BJ (cell line): ENCODE measurements around the gene MET. TPM values are rescaled to one million over a fixed set of nuclear protein-coding genes. Genes with fewer than 3 reads are reported as not detected.

Source experiments
- CTCF ChIA-PET: fragments of 350-600 bp; formaldehyde crosslinking; extraction: SDS; loops from one replicate; lab custom pipeline; 2021; ENCODE audit warnings: antibody characterized with exemption, inconsistent platforms; lab: Yijun Ruan, JAX
- POLR2A ChIA-PET: fragments of 300-600 bp; sonication (Branson Sonifier 250); formaldehyde crosslinking; extraction: SDS; loops from one replicate; lab custom pipeline; 2021; ENCODE audit warnings: antibody characterized with exemption; lab: Charles Lee
- DNase-seq: peaks from one replicate; pipeline ENCODE4 v3.0.0-alpha.2; 2011; ENCODE audit warnings: low read depth
- H3K27me3 ChIP-seq: 2 replicates; pipeline ENCODE4 v1.6.0; 2011; ENCODE audit warnings: low read length; ENCODE audit not compliant: control insufficient read depth, insufficient read depth
- H3K36me3 ChIP-seq: 2 replicates; pipeline ENCODE4 v1.5.1; 2011; ENCODE audit warnings: low read length; ENCODE audit not compliant: control insufficient read depth, insufficient read depth
- H3K4me3 ChIP-seq: 2 replicates; pipeline ENCODE4 v1.5.1; 2011; ENCODE audit warnings: low read depth, mild to moderate bottlenecking, control low read depth, low read length
- polyA plus RNA-seq: library from polyadenylated mRNA; depleted of rRNA; stranded (reverse); fragments of >200 nt; gene quantifications from 2 replicates; pipeline ENCODE4 v1.2.3, GENCODE V29; 2011
- TF ChIP-seq, protein P1 (sequence below): IDR thresholded peaks from 2 replicates; pipeline ENCODE4 v1.5.1; 2011; ENCODE audit warnings: low read depth, mild to moderate bottlenecking, control low read depth, inconsistent platforms, low read length, moderate library complexity; ENCODE audit not compliant: insufficient read depth

The MET gene
- polyA plus RNA-seq, 1 experiment = 68.3 TPM

DNA sequence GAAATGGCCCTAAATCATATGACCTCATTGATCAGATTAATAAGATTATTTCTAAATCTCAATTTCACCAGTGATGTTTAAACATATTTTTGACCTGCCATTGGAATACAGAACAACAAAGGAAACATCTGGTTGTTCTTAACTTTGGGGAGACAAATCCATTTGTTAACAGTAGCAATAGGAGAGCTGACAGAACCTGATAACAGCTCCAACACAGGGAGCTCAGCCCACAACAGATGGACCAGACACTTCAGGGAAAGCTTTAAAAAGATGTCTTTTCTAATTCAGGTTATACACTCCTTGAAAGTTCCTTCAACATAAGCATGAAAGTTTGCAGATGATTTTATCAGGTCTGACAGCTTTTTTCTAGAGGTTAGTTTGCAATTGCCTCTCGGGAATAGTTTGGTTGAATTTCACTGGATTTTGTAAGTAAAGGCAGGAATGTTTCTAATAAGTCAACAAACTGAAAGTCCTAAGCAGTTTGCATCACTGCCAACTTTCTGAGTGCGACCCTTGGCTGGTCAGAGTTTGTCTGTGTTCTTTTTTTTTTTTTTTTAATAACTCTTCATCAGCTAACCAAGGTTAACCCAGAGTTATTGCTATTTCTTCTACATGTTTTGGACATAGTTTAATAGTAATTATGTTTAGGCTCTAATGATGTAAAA is 6.5 kb upstream of the MET start:
- H3K27me3 ChIP-seq = no peaks in the 10 kb centered on the region
- no peak for DNase-seq
- TF ChIP-seq, protein P1, sequence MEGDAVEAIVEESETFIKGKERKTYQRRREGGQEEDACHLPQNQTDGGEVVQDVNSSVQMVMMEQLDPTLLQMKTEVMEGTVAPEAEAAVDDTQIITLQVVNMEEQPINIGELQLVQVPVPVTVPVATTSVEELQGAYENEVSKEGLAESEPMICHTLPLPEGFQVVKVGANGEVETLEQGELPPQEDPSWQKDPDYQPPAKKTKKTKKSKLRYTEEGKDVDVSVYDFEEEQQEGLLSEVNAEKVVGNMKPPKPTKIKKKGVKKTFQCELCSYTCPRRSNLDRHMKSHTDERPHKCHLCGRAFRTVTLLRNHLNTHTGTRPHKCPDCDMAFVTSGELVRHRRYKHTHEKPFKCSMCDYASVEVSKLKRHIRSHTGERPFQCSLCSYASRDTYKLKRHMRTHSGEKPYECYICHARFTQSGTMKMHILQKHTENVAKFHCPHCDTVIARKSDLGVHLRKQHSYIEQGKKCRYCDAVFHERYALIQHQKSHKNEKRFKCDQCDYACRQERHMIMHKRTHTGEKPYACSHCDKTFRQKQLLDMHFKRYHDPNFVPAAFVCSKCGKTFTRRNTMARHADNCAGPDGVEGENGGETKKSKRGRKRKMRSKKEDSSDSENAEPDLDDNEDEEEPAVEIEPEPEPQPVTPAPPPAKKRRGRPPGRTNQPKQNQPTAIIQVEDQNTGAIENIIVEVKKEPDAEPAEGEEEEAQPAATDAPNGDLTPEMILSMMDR = no peak
- no peak overlapping the region for H3K4me3 ChIP-seq
- no peaks in the 10 kb centered on the region for H3K36me3 ChIP-seq
- CTCF ChIA-PET = interaction anchor here (0.8 to 1.1 kb wide), 5 partner anchors 13 to 74 kb away, joined by 3 to 4 read pairs (median 3); no protein-coding TSS in a partner anchor
- POLR2A ChIA-PET = no interaction called here

DNA sequence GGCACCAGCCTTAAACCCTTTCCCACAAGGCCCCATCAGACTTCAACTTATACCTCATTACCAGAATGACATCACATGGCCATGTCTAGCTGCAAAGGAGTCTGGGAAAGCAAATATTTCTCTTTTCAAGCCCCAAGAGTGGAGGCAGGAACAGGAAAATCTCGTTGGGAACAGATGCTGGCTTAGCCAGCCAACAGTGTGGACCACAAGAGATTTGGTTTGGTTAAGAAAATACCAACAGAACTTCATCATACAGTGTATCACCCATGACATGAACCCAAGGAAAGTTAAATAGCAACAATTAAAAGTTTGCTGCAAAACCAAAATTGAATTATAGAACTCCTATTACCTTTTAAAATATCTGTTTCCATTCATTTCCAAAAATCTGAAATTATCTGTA is 2.2 kb upstream of the MET start:
- CTCF ChIA-PET = interaction anchor here (2.9 kb wide), 1 partner anchor 11 kb away, joined by 9 read pairs; no protein-coding TSS in a partner anchor

DNA sequence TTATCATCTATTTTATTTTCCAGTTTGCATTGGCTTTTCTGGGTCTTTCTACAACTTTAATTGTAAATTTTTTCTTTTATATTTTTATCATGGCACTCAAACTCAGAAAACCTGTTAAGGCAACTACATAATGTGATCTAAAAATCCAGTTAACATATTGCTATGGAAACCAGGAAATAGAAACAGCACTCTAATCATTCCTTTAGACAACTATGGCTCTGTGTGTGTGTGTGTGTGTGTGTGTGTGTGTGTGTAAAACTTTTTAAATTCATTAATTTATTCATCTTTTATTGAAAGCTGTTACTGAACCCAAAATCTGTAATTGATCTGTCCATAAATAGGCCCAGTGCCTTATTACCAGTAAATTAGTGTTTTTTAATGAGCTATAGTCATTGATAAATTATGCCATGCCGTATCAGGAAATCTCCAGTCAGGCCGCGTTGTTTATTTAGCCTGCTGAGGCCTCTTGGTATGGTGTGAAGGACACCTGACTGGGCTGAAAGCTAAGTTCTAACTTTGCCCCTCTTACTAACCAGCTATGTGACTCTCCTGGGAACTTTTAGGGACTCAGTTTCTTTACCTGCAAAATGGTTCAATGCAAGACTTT is 1.5 kb upstream of the MET start:
- ChIA-PET CTCF (interaction anchor here (1.1 to 1.8 kb wide), 7 partner anchors 12 to 138 kb away, joined by 3 to 6 read pairs (median 4); no protein-coding TSS in a partner anchor), POLR2A (no interaction called here)
- Histone ChIP-seq H3K4me3 (no peak overlapping the region), H3K27me3 (no peaks in the 10 kb centered on the region), H3K36me3 (no peaks in the 10 kb centered on the region)
- no peak for DNase-seq
- TF ChIP-seq, protein P1 = no peak

More for the DNA sequence above, 2.2 kb upstream of the MET start:
- Histone ChIP-seq H3K27me3 (no peaks in the 10 kb centered on the region), H3K4me3 (no peak overlapping the region), H3K36me3 (no peaks in the 10 kb centered on the region)
- no peak for DNase-seq
- TF ChIP-seq, protein P1 = no peak
- POLR2A ChIA-PET = no interaction called here

DNA sequence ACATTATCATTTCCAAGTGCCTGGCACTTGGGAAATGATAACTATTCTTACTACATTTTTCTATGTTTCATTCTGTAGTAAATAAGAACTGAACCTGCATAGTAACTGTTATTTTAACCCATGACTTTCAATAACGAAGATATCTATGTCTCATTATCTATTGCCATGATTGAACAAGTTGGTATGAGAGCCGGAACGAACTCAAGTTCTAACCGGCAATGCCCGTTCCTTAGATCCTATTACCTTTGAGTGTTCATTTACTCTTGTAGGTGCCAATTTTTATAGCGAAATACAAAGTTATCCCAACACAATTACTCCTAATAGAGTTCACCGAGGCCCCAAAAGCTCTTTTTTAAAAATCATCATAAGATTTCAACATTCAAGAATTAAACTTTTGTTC is 885 bp upstream of the MET start:
- DNase-seq = no peak
- CTCF ChIA-PET = interaction anchor here (0.9 to 2.1 kb wide), 22 partner anchors 9 to 142 kb away, joined by 3 to 12 read pairs (median 4); no protein-coding TSS in a partner anchor
- no peaks in the 10 kb centered on the region for H3K36me3 ChIP-seq
- no peaks in the 10 kb centered on the region for H3K27me3 ChIP-seq
- POLR2A ChIA-PET = no interaction called here
- TF ChIP-seq, protein P1 = no peak
- no peak overlapping the region for H3K4me3 ChIP-seq
